HEK293 (cell line): Measurements from ENCODE around the gene SLC19A1.

ENCODE experiments used
- CTCF ChIP-seq: fragments of 450-650 bp; formaldehyde crosslinking; IDR thresholded peaks from 2 replicates; pipeline ENCODE4 v1.5.1; 2016; ENCODE audit warnings: missing biosample characterization, missing genetic modification characterization
- PRDM10 ChIP-seq: fragments of 450-650 bp; formaldehyde crosslinking; IDR thresholded peaks from 2 replicates; pipeline ENCODE4 v1.5.1; 2016; ENCODE audit warnings: missing biosample characterization, missing genetic modification characterization
- REST ChIP-seq: fragments of 450-650 bp; formaldehyde crosslinking; IDR thresholded peaks from 2 replicates; pipeline ENCODE4 v1.5.1; 2016; ENCODE audit warnings: missing biosample characterization, missing genetic modification characterization
- ZFP3 ChIP-seq: fragments of 450-650 bp; formaldehyde crosslinking; IDR thresholded peaks from 2 replicates; pipeline ENCODE4 v1.5.1; 2016; ENCODE audit warnings: low read depth, missing biosample characterization, missing genetic modification characterization
- ZNF121 ChIP-seq: fragments of 450-650 bp; formaldehyde crosslinking; IDR thresholded peaks from 2 replicates; pipeline ENCODE4 v1.5.1; 2016; ENCODE audit warnings: missing biosample characterization, missing genetic modification characterization
- ZNF174 ChIP-seq: fragments of 450-650 bp; formaldehyde crosslinking; IDR thresholded peaks from 2 replicates; pipeline ENCODE4 v1.5.0; 2017; ENCODE audit warnings: missing biosample characterization, mild to moderate bottlenecking, missing genetic modification characterization
- ZNF274 ChIP-seq, 2 experiments: fragments of 200-500 bp in 1 of 2; fragments of 450-650 bp in 1 of 2; sonication (Bioruptor generic) in 1 of 2; formaldehyde crosslinking in 1 of 2; IDR thresholded peaks; 2 replicates each; pipeline versions ENCODE4 v1.5.1 to v1.6.1; 2014 to 2016; ENCODE audit warnings: borderline replicate concordance in 1 of 2, inconsistent platforms in 1 of 2, low read length in 1 of 2, missing biosample characterization in 1 of 2, missing genetic modification characterization in 1 of 2
- ZNF548 ChIP-seq: fragments of 450-650 bp; formaldehyde crosslinking; IDR thresholded peaks from 2 replicates; pipeline ENCODE4 v1.5.1; 2016; ENCODE audit warnings: missing biosample characterization, missing genetic modification characterization
- ZNF677 ChIP-seq: fragments of 450-650 bp; IDR thresholded peaks from 2 replicates; pipeline ENCODE4 v1.5.0; 2018; ENCODE audit warnings: missing biosample characterization, mild to moderate bottlenecking, missing genetic modification characterization, moderate library complexity
- TF ChIP-seq, protein P1 (sequence below): fragments of 450-650 bp; IDR thresholded peaks from 2 replicates; pipeline ENCODE4 v1.5.1; 2018; ENCODE audit warnings: missing biosample characterization, mild to moderate bottlenecking, missing genetic modification characterization

GRCh38 chr21:45524756-45525152 is 17.5 kb downstream of the SLC19A1 start:
- TF ChIP-seq ZNF174 (tag by site-specific recombination) (no peak), ZNF274 (IDR thresholded peaks at IDR 0.05; ENCODE audit: low read length) (no peak), ZNF274 (tag by site-specific recombination; IDR thresholded peaks at IDR 0.05; ENCODE audit: borderline replicate concordance) (no peak), CTCF (tag by site-specific recombination) (no peak), ZFP3 (no peak), ZNF121 (tag by site-specific recombination) (no peak), PRDM10 (tag by site-specific recombination) (no peak), REST (tag by site-specific recombination) (no peak), ZNF548 (no peak), ZNF677 (tag by site-specific recombination) (no peak)
- TF ChIP-seq, protein P1, sequence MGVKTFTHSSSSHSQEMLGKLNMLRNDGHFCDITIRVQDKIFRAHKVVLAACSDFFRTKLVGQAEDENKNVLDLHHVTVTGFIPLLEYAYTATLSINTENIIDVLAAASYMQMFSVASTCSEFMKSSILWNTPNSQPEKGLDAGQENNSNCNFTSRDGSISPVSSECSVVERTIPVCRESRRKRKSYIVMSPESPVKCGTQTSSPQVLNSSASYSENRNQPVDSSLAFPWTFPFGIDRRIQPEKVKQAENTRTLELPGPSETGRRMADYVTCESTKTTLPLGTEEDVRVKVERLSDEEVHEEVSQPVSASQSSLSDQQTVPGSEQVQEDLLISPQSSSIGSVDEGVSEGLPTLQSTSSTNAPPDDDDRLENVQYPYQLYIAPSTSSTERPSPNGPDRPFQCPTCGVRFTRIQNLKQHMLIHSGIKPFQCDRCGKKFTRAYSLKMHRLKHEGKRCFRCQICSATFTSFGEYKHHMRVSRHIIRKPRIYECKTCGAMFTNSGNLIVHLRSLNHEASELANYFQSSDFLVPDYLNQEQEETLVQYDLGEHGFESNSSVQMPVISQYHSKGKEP (tag by site-specific recombination), result no peak
